HepG2 (cell line): ENCODE measurements around the gene ASL. TPM values are rescaled to one million over a fixed set of nuclear protein-coding genes. Genes with fewer than 3 reads are reported as not detected.

Experiments
- AGO2 ChIP-seq: fragments of 200-400 bp; formaldehyde crosslinking; optimal IDR thresholded peaks from 2 replicates; pipeline ENCODE3; 2017; ENCODE audit warnings: mild to moderate bottlenecking, low read depth, low read length, moderate library complexity
- EED ChIP-seq: sonication (generic); formaldehyde crosslinking; IDR thresholded peaks from 2 replicates; pipeline ENCODE4 v1.5.0; 2020; ENCODE audit warnings: mild to moderate bottlenecking, missing genetic modification reagents
- FIP1L1 ChIP-seq: fragments of 200-400 bp; formaldehyde crosslinking; IDR thresholded peaks from 2 replicates; pipeline ENCODE4 v1.6.1; 2018; ENCODE audit warnings: low read depth, mild to moderate bottlenecking, low read length, moderate library complexity, borderline replicate concordance; ENCODE audit not compliant: insufficient read depth
- KLF11 ChIP-seq: IDR thresholded peaks from 2 replicates; pipeline ENCODE4 v1.6.1; 2016; ENCODE audit warnings: missing compliant biosample characterization
- RXRA ChIP-seq: sonication (generic); formaldehyde crosslinking; IDR thresholded peaks from 2 replicates; pipeline ENCODE4 v1.5.1; 2020; ENCODE audit warnings: missing genetic modification reagents
- SPEN ChIP-seq: sonication (generic); formaldehyde crosslinking; IDR thresholded peaks from 2 replicates; pipeline ENCODE4 v1.5.1; 2020; ENCODE audit warnings: low read depth, mild to moderate bottlenecking, missing genetic modification reagents
- ZNF256 ChIP-seq: sonication (generic); formaldehyde crosslinking; conservative IDR thresholded peaks from 2 replicates; pipeline ENCODE4 v1.4.0; 2020; ENCODE audit warnings: missing genetic modification reagents
- ZNF441 ChIP-seq: sonication (generic); formaldehyde crosslinking; IDR thresholded peaks from 2 replicates; pipeline ENCODE4 v1.7.0; 2021; ENCODE audit warnings: missing genetic modification reagents, borderline replicate concordance
- ZNF484 ChIP-seq: sonication (generic); formaldehyde crosslinking; IDR thresholded peaks from 2 replicates; pipeline ENCODE4 v1.5.1; 2020; ENCODE audit warnings: mild to moderate bottlenecking, low read depth, missing genetic modification reagents, borderline replicate concordance
- ZNF547 ChIP-seq: sonication (generic); formaldehyde crosslinking; IDR thresholded peaks from 2 replicates; pipeline ENCODE4 v1.5.1; 2020; ENCODE audit warnings: mild to moderate bottlenecking, missing genetic modification reagents
- ZNF567 ChIP-seq: sonication (generic); formaldehyde crosslinking; IDR thresholded peaks from 2 replicates; pipeline ENCODE4 v1.8.1; 2023; ENCODE audit warnings: mild to moderate bottlenecking, missing genetic modification reagents, borderline replicate concordance
- ZNF703 ChIP-seq: sonication (generic); formaldehyde crosslinking; IDR thresholded peaks from 2 replicates; pipeline ENCODE4 v1.5.1; 2020; ENCODE audit warnings: missing genetic modification reagents, mild to moderate bottlenecking, moderate library complexity, borderline replicate concordance
- polyA plus RNA-seq, 8 experiments: library from polyadenylated mRNA; depleted of rRNA in 3 of 8; stranded (reverse) in 7 of 8; unstranded in 1 of 8; fragments of >200 nt; fragmentation: Illumina TruSeq in 4 of 8; extraction: Trizol in 4 of 8; gene quantifications; 2 replicates each; pipeline versions ENCODE4 v1.2.1 to v1.2.3, GENCODE V29; 2011 to 2016; ENCODE audit warnings: low read depth in 4 of 8, missing spikeins in 1 of 8, mixed read lengths in 1 of 8; ENCODE audit not compliant: insufficient read depth in 1 of 8
- total RNA-seq, 5 experiments: library from RNA; depleted of rRNA; stranded (reverse); fragments of >200 nt; fragmentation: Illumina TruSeq; extraction: Trizol; gene quantifications; 2 replicates each; pipeline ENCODE4 v1.2.3, GENCODE V29; 2016; ENCODE audit warnings: low read depth in 1 of 5
- TF ChIP-seq, protein P1 (sequence below): sonication (generic); formaldehyde crosslinking; IDR thresholded peaks from 2 replicates; pipeline ENCODE4 v1.5.0; 2020; ENCODE audit warnings: mild to moderate bottlenecking, missing genetic modification reagents
- TF ChIP-seq, protein P2 (sequence below): sonication (generic); formaldehyde crosslinking; IDR thresholded peaks from 2 replicates; pipeline ENCODE4 v1.5.0; 2020; ENCODE audit warnings: mild to moderate bottlenecking, missing genetic modification reagents
- TF ChIP-seq, protein P3 (sequence below): sonication (generic); formaldehyde crosslinking; IDR thresholded peaks from 2 replicates; pipeline ENCODE4 v1.4.0; 2020; ENCODE audit warnings: mild to moderate bottlenecking, missing genetic modification reagents
- TF ChIP-seq, protein P4 (sequence below): sonication (generic); formaldehyde crosslinking; IDR thresholded peaks from 2 replicates; pipeline ENCODE4 v1.8.0; 2022; ENCODE audit warnings: mild to moderate bottlenecking, missing genetic modification reagents; ENCODE audit not compliant: insufficient replicate concordance
- TF ChIP-seq, protein P5 (sequence below): sonication (generic); formaldehyde crosslinking; conservative IDR thresholded peaks from 2 replicates; pipeline ENCODE4 v1.5.0; 2020; ENCODE audit warnings: missing genetic modification reagents
- TF ChIP-seq, protein P6 (sequence below): sonication (generic); formaldehyde crosslinking; IDR thresholded peaks from 2 replicates; pipeline ENCODE4 v1.9.0; 2021; ENCODE audit warnings: missing genetic modification reagents, borderline replicate concordance

Gene ASL
- total and polyA plus RNA-seq, 2 of the 13 experiments (the other 11 are each of a cell fraction or from before 2014, with no cell fraction given), result 71.4 to 96.5 TPM

DNA sequence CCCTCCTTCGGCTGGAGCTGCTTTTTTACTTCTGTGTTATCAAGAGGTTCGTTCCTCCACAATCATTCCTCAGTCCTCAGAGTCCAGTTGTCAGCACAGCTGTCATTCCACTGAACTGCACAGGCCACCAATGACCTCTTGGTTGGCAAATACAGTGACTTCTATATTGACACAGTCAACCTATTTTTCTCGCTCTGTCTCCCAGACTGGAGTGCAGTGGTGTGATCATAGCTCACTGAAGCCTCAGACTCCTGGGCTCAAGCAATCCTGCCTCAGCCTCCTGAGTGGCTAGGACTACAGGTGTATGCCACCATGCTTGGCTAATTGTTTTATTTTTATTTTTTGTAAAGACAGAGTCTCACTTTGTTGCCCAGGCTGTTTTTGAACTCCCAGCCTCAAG lies 66.7 kb downstream of the ASL start (continued):
- TF ChIP-seq ZNF484 (CRISPR knock-in tag) (no peak), SPEN (0 out of 2 replicates have a peak, but pooled peaks have one; percentile 33), ZNF547 (no peak), FIP1L1 (no peak), RXRA (CRISPR knock-in tag) (peak; percentile 81), ZNF703 (CRISPR knock-in tag) (no peak), ZNF567 (no peak), EED (no peak), KLF11 (CRISPR knock-in tag) (no peak; the same call in 1 of the 2 replicates), AGO2 (no peak), ZNF441 (CRISPR knock-in tag) (0 out of 2 replicates have a peak, but pooled peaks have one; percentile 38), ZNF256 (CRISPR knock-in tag) (no peak)
- TF ChIP-seq, protein P1, sequence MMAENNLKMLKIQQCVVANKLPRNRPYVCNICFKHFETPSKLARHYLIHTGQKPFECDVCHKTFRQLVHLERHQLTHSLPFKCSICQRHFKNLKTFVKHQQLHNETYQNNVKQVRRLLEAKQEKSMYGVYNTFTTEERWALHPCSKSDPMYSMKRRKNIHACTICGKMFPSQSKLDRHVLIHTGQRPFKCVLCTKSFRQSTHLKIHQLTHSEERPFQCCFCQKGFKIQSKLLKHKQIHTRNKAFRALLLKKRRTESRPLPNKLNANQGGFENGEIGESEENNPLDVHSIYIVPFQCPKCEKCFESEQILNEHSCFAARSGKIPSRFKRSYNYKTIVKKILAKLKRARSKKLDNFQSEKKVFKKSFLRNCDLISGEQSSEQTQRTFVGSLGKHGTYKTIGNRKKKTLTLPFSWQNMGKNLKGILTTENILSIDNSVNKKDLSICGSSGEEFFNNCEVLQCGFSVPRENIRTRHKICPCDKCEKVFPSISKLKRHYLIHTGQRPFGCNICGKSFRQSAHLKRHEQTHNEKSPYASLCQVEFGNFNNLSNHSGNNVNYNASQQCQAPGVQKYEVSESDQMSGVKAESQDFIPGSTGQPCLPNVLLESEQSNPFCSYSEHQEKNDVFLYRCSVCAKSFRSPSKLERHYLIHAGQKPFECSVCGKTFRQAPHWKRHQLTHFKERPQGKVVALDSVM (CRISPR knock-in tag), result peak; percentile 85
- TF ChIP-seq, protein P2, sequence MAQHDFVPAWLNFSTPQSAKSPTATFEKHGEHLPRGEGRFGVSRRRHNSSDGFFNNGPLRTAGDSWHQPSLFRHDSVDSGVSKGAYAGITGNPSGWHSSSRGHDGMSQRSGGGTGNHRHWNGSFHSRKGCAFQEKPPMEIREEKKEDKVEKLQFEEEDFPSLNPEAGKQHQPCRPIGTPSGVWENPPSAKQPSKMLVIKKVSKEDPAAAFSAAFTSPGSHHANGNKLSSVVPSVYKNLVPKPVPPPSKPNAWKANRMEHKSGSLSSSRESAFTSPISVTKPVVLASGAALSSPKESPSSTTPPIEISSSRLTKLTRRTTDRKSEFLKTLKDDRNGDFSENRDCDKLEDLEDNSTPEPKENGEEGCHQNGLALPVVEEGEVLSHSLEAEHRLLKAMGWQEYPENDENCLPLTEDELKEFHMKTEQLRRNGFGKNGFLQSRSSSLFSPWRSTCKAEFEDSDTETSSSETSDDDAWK (CRISPR knock-in tag), result no peak
- TF ChIP-seq, protein P3, sequence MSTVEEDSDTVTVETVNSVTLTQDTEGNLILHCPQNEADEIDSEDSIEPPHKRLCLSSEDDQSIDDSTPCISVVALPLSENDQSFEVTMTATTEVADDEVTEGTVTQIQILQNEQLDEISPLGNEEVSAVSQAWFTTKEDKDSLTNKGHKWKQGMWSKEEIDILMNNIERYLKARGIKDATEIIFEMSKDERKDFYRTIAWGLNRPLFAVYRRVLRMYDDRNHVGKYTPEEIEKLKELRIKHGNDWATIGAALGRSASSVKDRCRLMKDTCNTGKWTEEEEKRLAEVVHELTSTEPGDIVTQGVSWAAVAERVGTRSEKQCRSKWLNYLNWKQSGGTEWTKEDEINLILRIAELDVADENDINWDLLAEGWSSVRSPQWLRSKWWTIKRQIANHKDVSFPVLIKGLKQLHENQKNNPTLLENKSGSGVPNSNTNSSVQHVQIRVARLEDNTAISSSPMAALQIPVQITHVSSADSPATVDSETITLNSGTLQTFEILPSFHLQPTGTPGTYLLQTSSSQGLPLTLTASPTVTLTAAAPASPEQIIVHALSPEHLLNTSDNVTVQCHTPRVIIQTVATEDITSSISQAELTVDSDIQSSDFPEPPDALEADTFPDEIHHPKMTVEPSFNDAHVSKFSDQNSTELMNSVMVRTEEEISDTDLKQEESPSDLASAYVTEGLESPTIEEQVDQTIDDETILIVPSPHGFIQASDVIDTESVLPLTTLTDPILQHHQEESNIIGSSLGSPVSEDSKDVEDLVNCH (CRISPR knock-in tag), result no peak
- TF ChIP-seq, protein P4, sequence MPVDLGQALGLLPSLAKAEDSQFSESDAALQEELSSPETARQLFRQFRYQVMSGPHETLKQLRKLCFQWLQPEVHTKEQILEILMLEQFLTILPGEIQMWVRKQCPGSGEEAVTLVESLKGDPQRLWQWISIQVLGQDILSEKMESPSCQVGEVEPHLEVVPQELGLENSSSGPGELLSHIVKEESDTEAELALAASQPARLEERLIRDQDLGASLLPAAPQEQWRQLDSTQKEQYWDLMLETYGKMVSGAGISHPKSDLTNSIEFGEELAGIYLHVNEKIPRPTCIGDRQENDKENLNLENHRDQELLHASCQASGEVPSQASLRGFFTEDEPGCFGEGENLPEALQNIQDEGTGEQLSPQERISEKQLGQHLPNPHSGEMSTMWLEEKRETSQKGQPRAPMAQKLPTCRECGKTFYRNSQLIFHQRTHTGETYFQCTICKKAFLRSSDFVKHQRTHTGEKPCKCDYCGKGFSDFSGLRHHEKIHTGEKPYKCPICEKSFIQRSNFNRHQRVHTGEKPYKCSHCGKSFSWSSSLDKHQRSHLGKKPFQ, result no peak
- TF ChIP-seq, protein P5, sequence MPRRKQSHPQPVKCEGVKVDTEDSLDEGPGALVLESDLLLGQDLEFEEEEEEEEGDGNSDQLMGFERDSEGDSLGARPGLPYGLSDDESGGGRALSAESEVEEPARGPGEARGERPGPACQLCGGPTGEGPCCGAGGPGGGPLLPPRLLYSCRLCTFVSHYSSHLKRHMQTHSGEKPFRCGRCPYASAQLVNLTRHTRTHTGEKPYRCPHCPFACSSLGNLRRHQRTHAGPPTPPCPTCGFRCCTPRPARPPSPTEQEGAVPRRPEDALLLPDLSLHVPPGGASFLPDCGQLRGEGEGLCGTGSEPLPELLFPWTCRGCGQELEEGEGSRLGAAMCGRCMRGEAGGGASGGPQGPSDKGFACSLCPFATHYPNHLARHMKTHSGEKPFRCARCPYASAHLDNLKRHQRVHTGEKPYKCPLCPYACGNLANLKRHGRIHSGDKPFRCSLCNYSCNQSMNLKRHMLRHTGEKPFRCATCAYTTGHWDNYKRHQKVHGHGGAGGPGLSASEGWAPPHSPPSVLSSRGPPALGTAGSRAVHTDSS (CRISPR knock-in tag), result no peak
- TF ChIP-seq, protein P6, sequence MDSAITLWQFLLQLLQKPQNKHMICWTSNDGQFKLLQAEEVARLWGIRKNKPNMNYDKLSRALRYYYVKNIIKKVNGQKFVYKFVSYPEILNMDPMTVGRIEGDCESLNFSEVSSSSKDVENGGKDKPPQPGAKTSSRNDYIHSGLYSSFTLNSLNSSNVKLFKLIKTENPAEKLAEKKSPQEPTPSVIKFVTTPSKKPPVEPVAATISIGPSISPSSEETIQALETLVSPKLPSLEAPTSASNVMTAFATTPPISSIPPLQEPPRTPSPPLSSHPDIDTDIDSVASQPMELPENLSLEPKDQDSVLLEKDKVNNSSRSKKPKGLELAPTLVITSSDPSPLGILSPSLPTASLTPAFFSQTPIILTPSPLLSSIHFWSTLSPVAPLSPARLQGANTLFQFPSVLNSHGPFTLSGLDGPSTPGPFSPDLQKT (CRISPR knock-in tag), result no peak
